KG1 (cell line): Measurements from ENCODE around the gene MRFAP1.
A peak's percentile ranks its signal among the peaks of the same experiment; 100 is the strongest.
"Not testable (repeated sequence)": the region's sequence is repeated elsewhere in the genome, so short reads cannot be mapped to it uniquely, and the experiment has no call there.

Experiments
- DNase-seq: peaks from one replicate; lab custom pipeline; 2025; lab: John Stamatoyannopoulos, UW

MRFAP1 gene

GRCh38 chr4:6668391-6668790, 27.9 kb downstream of the MRFAP1 start:
- DNase-seq = no peak

- DNase-seq = no peak
Observed at GRCh38 chr4:6671648-6672047, 31.2 kb downstream of the MRFAP1 start.

GRCh38 chr4:6672131-6672530, 31.6 kb downstream of the MRFAP1 start:
- no peak for DNase-seq

GRCh38 chr4:6672541-6673190, 32.2 kb downstream of the MRFAP1 start:
- DNase-seq = not testable (repeated sequence)

- DNase-seq = not testable (repeated sequence)
Observed at GRCh38 chr4:6673191-6673659, 32.7 kb downstream of the MRFAP1 start.

- DNase-seq = peak; percentile 92
Observed at GRCh38 chr4:6673660-6674499, 33.4 kb downstream of the MRFAP1 start.

- DNase-seq = no peak
Observed at GRCh38 chr4:6674500-6675149, 34.1 kb downstream of the MRFAP1 start.

- no peak for DNase-seq
Observed at GRCh38 chr4:6676722-6677558, 36.5 kb downstream of the MRFAP1 start.

- no peak for DNase-seq
Observed at GRCh38 chr4:6680372-6681034, 40.0 kb downstream of the MRFAP1 start.

GRCh38 chr4:6681191-6681590, 40.7 kb downstream of the MRFAP1 start:
- DNase-seq = no peak

GRCh38 chr4:6682862-6683590, 42.5 kb downstream of the MRFAP1 start:
- DNase-seq = no peak

GRCh38 chr4:6684656-6685055, 44.2 kb downstream of the MRFAP1 start:
- no peak for DNase-seq

GRCh38 chr4:6686104-6686787, 45.8 kb downstream of the MRFAP1 start:
- no peak for DNase-seq

- no peak for DNase-seq
Observed at GRCh38 chr4:6687947-6688878, 47.7 kb downstream of the MRFAP1 start.

GRCh38 chr4:6688879-6689505, 48.5 kb downstream of the MRFAP1 start:
- DNase-seq = peak; percentile 82

- no peak for DNase-seq
Observed at GRCh38 chr4:6689506-6689960, 49.0 kb downstream of the MRFAP1 start.
